ENCODE measurements around the gene FAM168A. TPM values are rescaled to one million over a fixed set of nuclear protein-coding genes. Genes with fewer than 3 reads are reported as not detected.

Gene FAM168A
- total and polyA plus RNA-seq, 4 donors = 4.8 to 14.6 (median 9.1) TPM

DNA sequence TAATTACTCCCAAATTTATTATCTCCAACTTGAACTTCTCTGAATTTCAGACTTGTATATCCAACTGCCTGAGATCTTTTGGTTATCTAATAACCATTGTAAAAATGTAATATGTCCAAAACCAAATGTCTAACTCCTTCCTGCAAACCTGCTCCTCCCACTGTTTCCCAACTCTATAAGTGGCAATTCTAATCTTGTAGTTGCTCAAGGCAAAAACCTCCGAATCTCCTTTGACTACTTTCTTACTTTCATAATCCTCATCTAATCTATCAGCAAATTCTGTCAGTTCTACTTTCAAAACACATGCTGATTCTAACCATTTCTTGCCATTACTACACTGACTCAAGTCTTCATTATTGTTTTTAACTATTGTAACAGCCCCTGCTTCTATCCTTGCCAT, 55.7 kb downstream of the FAM168A start (continued):
- TF ChIP-seq, protein P1, sequence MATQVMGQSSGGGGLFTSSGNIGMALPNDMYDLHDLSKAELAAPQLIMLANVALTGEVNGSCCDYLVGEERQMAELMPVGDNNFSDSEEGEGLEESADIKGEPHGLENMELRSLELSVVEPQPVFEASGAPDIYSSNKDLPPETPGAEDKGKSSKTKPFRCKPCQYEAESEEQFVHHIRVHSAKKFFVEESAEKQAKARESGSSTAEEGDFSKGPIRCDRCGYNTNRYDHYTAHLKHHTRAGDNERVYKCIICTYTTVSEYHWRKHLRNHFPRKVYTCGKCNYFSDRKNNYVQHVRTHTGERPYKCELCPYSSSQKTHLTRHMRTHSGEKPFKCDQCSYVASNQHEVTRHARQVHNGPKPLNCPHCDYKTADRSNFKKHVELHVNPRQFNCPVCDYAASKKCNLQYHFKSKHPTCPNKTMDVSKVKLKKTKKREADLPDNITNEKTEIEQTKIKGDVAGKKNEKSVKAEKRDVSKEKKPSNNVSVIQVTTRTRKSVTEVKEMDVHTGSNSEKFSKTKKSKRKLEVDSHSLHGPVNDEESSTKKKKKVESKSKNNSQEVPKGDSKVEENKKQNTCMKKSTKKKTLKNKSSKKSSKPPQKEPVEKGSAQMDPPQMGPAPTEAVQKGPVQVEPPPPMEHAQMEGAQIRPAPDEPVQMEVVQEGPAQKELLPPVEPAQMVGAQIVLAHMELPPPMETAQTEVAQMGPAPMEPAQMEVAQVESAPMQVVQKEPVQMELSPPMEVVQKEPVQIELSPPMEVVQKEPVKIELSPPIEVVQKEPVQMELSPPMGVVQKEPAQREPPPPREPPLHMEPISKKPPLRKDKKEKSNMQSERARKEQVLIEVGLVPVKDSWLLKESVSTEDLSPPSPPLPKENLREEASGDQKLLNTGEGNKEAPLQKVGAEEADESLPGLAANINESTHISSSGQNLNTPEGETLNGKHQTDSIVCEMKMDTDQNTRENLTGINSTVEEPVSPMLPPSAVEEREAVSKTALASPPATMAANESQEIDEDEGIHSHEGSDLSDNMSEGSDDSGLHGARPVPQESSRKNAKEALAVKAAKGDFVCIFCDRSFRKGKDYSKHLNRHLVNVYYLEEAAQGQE (IDR thresholded peaks at IDR 0.05) = no peak
- TF ChIP-seq SP1 (IDR thresholded peaks at IDR 0.05) (no peak), HNF4G (IDR thresholded peaks at IDR 0.05) (no peak)

- no peak overlapping the region for H3K27ac ChIP-seq (ENCODE audit: low read depth in 1 of 2, low read length in 2 of 2)
- H3K27me3 ChIP-seq (ENCODE audit: control insufficient read depth in 4 of 4, insufficient read depth in 4 of 4, low read length in 3 of 4) = no peaks in the 10 kb centered on the region
- H3K36me3 ChIP-seq (ENCODE audit: control insufficient read depth in 4 of 4, insufficient read depth in 3 of 4, low read depth in 1 of 4, low read length in 3 of 4) = no peaks in the 10 kb centered on the region
- H3K4me1 ChIP-seq (ENCODE audit: control insufficient read depth in 4 of 4, insufficient read depth in 4 of 4, low read length in 3 of 4) = no peaks in the 10 kb centered on the region
- no peak overlapping the region for H3K9ac ChIP-seq (ENCODE audit: low read depth in 1 of 2, low read length in 2 of 2)
- DNase-seq (ENCODE audit: low spot score) = no peak
- WGBS = 97% methylated on average over 5 of the region's 5 CpGs
- H3K9me3 ChIP-seq (ENCODE audit: control insufficient read depth in 4 of 4, low read length in 3 of 4) = no peaks in the 10 kb centered on the region
- H3K4me3 ChIP-seq (ENCODE audit: low read depth in 1 of 3, low read length in 3 of 3) = no peak overlapping the region
- no peak for TF ChIP-seq GABPA (IDR thresholded peaks at IDR 0.05 in 1 of 2, conservative IDR thresholded peaks at IDR 0.05 in 1 of 2)
- no peak for TF ChIP-seq HNF4G (IDR thresholded peaks at IDR 0.05)
- no peak for TF ChIP-seq TAF1 (conservative IDR thresholded peaks at IDR 0.05)
- no peak for TF ChIP-seq JUND (IDR thresholded peaks at IDR 0.05)
- TF ChIP-seq FOXA1 (IDR thresholded peaks at IDR 0.05) = no peak
- TF ChIP-seq, protein P2, sequence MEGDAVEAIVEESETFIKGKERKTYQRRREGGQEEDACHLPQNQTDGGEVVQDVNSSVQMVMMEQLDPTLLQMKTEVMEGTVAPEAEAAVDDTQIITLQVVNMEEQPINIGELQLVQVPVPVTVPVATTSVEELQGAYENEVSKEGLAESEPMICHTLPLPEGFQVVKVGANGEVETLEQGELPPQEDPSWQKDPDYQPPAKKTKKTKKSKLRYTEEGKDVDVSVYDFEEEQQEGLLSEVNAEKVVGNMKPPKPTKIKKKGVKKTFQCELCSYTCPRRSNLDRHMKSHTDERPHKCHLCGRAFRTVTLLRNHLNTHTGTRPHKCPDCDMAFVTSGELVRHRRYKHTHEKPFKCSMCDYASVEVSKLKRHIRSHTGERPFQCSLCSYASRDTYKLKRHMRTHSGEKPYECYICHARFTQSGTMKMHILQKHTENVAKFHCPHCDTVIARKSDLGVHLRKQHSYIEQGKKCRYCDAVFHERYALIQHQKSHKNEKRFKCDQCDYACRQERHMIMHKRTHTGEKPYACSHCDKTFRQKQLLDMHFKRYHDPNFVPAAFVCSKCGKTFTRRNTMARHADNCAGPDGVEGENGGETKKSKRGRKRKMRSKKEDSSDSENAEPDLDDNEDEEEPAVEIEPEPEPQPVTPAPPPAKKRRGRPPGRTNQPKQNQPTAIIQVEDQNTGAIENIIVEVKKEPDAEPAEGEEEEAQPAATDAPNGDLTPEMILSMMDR (IDR thresholded peaks at IDR 0.05; ENCODE audit: low read depth, low read length, missing input control) = no peak
- TF ChIP-seq, protein P3, sequence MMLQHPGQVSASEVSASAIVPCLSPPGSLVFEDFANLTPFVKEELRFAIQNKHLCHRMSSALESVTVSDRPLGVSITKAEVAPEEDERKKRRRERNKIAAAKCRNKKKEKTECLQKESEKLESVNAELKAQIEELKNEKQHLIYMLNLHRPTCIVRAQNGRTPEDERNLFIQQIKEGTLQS (IDR thresholded peaks at IDR 0.05) = no peak
- no peak for TF ChIP-seq YY1 (IDR thresholded peaks at IDR 0.05)
- no peak for TF ChIP-seq EGR1 (IDR thresholded peaks at IDR 0.05; ENCODE audit: low read depth in 2 of 2)
- TF ChIP-seq, protein P1 (IDR thresholded peaks at IDR 0.05) = no peak
These were observed 58.3 kb downstream of the FAM168A start for GRCh38 chr11:73539506-73540084.

Measured in liver (tissue), 9 donors.